HG02885 (cell line): ENCODE measurements around the gene MARS1.

ENCODE experiments used
- ATAC-seq: cut with Tn5 transposase; IDR thresholded peaks from one replicate; pipeline ENCODE4 v1.9.1; 2021; ENCODE audit warnings: mild to moderate bottlenecking; ENCODE audit not compliant: unreplicated experiment, poor library complexity

MARS1 gene

GRCh38 chr12:57525615-57526383 is 37.9 kb downstream of the MARS1 start:
- no peak for ATAC-seq

- no peak for ATAC-seq
These were observed 38.7 kb downstream of the MARS1 start for GRCh38 chr12:57526477-57527126.

- ATAC-seq, result no peak
These were observed 39.3 kb downstream of the MARS1 start for GRCh38 chr12:57527184-57527583.

GRCh38 chr12:57528176-57528575 is 40.3 kb downstream of the MARS1 start:
- ATAC-seq, result no peak

GRCh38 chr12:57528831-57529555 is 41.1 kb downstream of the MARS1 start:
- no peak for ATAC-seq

- no peak for ATAC-seq
These were observed 42.0 kb downstream of the MARS1 start for GRCh38 chr12:57529831-57530230.

GRCh38 chr12:57530396-57531142 is 42.7 kb downstream of the MARS1 start:
- ATAC-seq, result no peak

GRCh38 chr12:57531836-57532235 is 44.0 kb downstream of the MARS1 start:
- no peak for ATAC-seq

- ATAC-seq, result no peak
These were observed 45.2 kb downstream of the MARS1 start for GRCh38 chr12:57533108-57533507.

GRCh38 chr12:57534250-57534649 is 46.4 kb downstream of the MARS1 start:
- ATAC-seq, result no peak

GRCh38 chr12:57534991-57535543 is 47.2 kb downstream of the MARS1 start:
- no peak for ATAC-seq

- no peak for ATAC-seq
These were observed 48.1 kb downstream of the MARS1 start for GRCh38 chr12:57535764-57536596.

- ATAC-seq, result no peak
These were observed 48.7 kb downstream of the MARS1 start for GRCh38 chr12:57536597-57536942.

GRCh38 chr12:57539134-57539768 is 51.4 kb downstream of the MARS1 start:
- ATAC-seq, result no peak

GRCh38 chr12:57541001-57541400 is 53.1 kb downstream of the MARS1 start:
- ATAC-seq, result no peak

GRCh38 chr12:57541717-57542116 is 53.8 kb downstream of the MARS1 start:
- ATAC-seq, result no peak

GRCh38 chr12:57543581-57543980 is 55.7 kb downstream of the MARS1 start:
- no peak for ATAC-seq

GRCh38 chr12:57545809-57546437 is 58.1 kb downstream of the MARS1 start:
- ATAC-seq, result no peak
